Activated CD8-positive, alpha-beta memory T cell treated with anti-CD3 and anti-CD28 coated beads, Interleukin-2, amount 50 U/mL, for 4 hours (primary cell): Measurements from ENCODE around the gene RUFY3.
A peak's percentile ranks its signal among the peaks of the same experiment; 100 is the strongest.
"Not testable (repeated sequence)": the region's sequence is repeated elsewhere in the genome, so short reads cannot be mapped to it uniquely, and the experiment has no call there.

Source experiments
- DNase-seq: peaks from one replicate; pipeline ENCODE4 v3.0.0-alpha.2; 2020

Gene RUFY3, protein sequence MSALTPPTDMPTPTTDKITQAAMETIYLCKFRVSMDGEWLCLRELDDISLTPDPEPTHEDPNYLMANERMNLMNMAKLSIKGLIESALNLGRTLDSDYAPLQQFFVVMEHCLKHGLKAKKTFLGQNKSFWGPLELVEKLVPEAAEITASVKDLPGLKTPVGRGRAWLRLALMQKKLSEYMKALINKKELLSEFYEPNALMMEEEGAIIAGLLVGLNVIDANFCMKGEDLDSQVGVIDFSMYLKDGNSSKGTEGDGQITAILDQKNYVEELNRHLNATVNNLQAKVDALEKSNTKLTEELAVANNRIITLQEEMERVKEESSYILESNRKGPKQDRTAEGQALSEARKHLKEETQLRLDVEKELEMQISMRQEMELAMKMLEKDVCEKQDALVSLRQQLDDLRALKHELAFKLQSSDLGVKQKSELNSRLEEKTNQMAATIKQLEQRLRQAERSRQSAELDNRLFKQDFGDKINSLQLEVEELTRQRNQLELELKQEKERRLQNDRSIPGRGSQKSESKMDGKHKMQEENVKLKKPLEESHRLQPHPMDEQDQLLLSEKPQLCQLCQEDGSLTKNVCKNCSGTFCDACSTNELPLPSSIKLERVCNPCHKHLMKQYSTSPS

DNA sequence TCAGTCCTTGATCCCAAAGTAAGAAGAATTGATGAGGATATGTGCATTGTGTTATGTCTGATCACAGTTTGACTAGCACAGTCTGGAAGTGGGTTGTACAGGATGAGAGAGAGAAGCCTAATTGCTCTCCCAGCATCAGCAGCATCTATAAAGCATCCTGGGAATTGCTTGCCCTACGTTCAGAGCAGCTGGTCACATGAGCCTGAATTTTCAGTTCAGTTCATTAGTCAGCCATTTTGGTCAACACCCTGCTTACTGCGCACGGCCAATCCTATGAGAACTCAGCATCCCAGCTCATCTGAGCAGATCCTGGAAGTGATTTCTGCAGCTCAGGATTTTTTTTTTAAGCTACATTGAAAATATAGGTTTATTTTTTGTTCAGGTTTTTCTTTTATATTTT, at the start of gene RUFY3:
RUFY3 (plus strand) TSS at position 218 of the 400 bp plus-strand sequence. CDS start 610 bp downstream, outside the sequence.
- no peak for DNase-seq

DNA sequence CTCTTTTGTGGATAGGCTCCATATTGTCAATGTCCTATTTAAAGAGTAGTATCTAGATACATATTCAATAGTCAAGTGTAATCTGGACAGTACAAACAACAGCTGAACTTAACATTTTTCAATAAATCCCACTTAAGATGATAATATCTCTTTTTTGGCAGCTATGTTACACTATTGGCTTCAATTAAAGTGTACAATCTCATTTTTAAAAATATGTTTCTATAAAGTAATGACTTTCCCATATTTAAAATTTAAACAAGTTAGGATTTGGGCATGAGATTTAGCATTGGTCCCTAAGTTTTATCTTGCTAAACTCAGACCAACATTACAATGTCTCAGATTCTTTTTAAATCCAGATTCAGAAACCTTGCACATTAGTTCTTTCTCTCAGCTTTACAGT, 47.6 kb upstream of the RUFY3 start:
- no peak for DNase-seq

DNA sequence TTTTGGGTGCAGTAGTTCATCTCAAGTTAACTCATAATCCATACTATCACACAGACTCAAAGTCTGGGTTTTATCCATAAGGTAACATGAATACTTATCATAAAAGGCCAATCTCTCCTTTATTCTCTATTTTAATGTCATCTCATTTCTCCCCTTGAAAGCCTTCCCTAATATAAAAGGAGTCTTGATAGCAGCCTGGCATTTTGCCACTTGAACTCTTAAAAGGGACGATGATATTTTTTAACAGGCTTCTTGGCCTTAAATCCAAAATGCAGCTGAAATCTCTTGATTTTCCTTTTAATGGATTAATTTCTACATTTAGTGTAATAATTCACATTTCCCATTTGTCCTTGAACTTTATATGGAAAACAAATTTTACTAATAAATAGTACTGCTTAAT, 47.0 kb upstream of the RUFY3 start:
- DNase-seq, result no peak

DNA sequence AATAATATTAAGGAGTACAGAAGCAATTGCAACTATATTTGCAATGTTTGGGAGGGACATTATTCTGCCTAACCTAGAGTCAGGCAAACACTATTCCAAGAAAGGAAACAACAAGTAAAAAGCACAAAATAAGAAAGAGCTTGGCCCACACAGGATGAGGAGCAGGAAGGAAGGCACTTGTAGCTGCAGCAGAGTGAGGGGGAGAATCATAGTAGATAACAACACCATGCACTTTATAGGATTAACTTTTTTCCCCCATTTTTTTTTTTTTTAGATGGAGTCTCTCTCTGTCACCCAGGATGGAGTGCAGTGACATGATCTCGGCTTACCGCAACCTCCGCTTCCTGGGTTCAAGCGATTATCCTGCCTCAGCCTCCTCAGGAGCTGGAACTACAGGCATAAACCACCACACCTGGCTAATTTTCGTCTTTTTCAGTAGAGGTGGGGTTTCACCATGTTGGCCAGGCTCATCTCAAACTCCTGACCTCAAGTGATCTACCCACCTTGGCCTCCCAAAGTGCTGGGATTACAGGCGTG, 45.1 kb upstream of the RUFY3 start:
- DNase-seq, result no peak

DNA sequence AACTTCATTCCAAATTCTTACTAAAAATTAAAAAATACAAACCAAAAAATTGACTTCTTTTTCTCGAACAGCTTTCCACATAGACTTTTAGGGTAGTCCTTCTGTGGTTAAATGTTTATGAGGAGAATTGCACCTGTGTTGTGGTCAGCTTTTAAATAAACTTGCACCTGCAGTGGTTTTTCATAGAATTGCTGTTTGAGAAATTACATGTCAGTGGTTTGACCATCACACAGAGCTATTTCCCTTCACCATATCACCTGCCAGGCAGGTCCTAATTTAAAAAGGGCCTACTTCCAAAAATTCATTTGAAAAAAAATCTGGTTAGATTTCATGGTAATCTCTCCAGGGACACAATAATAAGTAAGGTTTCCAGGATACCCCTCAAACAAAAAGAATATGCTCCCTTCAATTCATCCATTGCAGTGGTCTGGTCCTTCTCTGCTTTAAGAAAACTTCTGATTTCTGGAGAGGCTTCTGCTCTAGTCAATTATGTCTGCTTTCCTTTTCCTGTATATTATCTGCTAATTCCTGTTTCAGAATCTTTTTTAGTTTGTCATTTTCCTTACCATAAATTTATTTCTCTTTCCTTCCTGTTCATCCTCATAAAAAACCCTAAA, 43.3 kb upstream of the RUFY3 start:
- DNase-seq, result no peak

DNA sequence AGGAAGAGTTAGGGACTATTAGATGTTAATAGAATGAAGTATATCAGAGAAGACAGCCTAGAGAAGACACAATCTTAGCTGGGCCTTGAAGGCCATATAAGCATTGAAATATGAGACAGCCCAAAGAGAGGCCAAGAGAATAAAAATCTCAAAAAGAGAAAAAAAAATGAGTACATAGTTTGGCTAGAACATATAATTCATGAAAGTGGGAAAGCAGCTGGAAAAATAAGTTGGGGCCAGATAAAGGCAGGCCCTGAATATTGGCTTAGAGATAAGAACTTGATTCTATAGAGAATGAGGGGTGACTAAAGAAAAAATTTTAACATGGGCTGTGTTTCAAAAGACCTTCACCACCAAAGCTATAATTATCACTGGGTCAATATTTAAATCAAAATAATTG, 40.8 kb upstream of the RUFY3 start:
- no peak for DNase-seq

DNA sequence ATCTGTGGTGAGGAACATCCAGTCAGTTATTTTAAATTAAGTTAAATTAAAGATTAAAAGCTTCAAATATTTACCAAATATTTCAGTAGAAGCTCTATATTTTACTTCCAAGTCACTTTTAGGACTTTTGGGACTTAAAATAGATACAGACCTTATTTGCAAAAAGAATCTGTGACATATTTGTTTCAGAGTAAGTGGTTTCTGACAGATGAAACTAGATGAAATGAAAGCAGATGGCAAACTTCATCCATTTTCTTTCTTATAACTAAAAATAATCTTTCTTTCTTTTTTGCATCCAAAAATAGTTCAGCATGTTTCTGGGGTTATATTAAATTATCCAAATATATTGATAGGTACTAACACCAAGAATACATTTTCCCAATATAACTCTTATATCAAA, 40.1 kb upstream of the RUFY3 start:
- DNase-seq, result no peak

DNA sequence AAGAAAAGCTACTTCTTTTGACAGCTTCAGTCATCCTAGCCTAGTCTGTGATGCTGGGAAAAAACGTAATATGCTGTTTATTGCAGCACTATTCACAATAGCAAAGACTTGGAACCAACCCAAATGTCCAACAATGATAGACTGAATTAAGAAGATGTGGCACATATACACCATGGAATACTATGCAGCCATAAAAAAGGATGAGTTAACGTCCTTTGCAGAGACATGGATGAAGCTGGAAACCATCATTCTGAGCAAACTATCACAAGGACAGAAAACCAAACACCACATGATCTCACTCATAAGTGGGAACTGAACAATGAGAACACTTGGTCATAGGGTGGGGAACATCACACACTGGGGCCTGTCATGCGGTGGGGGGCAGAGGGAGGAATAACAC, 39.6 kb upstream of the RUFY3 start:
- not testable (repeated sequence) for DNase-seq

DNA sequence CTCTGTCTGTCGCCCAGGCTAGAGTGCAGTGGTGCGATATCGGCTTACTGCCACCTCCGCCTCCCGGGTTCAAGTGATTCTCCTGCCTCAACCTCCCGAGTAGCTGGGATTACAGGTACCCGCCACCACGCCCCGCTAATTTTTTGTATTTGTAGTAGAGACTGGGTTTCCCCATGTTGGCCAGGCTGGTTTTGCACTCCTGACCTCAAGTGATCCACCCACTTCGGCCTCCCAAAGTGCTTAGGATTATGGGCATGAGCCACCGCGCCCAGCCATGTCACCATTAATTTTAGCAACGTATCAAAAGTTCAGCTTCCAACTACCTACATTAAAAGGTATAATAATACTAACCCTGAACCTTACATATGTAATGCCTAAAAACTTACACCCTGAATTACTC, 34.4 kb upstream of the RUFY3 start:
- DNase-seq, result no peak

DNA sequence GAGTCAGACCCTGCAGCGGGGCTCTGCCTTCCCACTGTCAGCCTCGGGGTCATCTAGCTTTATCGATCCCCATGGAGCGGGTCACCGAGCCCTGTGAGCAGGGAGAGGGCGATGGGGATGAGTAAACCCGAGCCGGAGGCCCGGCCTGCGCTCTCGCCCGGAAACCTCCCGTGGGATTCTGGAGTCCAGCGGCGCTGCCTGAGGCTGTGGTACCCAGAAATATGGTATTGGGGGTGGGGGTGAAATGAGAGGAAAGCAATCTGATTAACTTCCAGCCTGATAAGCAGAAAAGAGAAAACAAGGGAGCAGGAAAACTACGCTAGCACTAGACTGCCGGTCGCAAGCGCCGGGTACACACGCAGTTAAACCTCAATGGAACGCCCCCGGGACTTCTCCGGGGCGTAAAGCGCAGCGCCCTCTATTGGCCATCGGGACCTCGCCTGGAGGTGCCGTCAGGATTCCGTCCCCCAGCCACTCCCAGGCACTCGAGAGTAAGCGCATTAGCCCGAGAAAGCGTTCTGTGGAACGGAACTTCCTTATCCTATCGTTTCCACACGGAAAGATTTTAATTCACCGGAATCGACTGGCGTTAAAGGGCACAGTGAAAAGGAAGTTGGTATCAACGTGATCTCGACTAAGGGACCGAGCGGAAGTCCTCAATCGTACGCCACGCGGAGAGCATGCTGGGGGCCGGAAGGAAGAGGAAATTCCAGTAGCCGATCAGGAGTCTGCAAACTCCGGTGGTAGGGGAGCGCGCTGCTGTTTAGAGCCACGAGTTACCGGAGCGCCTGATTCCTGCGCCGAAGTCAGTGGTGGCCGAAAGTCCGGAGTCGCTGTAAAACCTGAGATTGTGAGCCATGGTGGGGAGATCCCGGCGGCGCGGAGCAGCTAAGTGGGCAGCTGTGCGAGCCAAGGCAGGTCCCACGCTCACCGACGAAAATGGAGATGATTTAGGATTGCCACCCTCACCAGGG, 33.7 kb upstream of the RUFY3 start, which contains the start of gene UTP3:
UTP3 (plus strand) TSS at position 712 of the 974 bp plus-strand sequence; CDS start at position 858, 146 bp downstream.
- peak; percentile 94 for DNase-seq

DNA sequence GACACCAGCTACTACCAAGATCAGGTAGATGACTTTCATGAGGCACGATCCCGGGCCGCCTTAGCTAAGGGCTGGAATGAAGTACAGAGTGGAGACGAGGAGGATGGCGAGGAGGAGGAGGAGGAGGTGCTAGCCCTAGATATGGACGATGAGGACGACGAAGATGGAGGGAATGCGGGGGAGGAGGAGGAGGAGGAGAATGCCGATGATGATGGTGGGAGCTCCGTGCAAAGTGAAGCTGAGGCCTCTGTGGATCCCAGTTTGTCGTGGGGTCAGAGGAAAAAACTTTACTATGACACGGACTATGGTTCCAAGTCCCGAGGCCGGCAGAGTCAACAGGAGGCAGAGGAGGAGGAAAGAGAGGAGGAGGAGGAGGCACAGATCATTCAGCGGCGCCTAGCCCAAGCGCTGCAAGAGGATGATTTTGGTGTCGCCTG, 33.0 kb upstream of the RUFY3 start:
- no peak for DNase-seq

DNA sequence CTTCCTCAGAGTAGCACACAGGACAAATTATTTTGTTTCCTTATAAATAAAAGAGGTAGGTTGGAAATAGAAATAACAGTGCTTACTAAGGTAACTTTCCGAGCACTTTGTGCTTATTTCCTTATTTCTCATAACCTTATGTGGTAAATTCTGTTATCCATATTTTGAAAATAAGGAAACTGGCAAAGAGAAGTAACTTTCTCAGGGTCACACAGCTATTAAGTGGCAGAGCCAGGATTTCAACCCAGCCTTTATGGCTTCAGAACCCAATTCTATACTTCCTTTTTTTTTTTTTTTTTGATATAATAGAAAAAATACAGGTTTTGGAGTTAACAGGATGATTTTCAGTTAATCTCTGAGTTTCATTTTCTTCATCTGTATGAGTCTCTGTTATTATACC, 30.1 kb upstream of the RUFY3 start:
- no peak for DNase-seq

DNA sequence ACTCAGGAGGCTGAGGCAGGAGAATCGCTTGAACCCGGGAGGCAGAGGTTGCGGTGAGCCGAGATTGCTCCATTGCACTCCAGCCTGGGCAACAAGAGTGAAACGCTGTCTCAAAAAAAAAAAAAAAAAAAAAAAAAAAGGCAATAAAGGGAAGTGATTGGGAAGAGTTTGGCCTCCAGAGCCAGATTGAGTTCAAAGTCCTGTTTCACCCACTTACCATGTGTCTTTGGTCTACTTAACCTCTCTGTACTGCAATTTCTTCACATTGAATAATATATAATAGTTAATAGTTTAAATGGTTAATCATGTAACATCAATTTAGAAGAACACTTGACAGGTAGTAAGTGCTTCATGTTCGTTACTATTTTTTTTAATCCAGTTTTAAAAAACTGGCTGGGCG, 27.1 kb upstream of the RUFY3 start:
- DNase-seq, result not testable (repeated sequence)

DNA sequence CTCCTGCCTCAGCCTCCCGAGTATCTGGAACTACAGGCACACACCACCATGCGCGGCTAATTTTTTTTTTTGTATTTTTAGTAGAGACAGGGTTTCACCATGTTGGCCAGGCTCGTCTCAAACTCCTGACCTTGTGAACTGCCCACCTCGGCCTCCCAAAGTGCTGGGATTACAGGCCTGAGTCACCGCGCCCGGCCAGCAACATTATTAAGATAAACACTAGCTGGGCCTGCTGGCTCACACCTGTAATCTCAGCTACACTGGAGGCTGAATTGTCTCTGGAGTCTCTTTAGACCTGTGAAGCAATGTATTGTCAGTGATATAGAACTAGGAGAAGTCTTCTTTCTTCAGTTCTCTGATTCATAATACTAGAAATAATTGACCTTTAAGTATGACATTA, 23.3 kb upstream of the RUFY3 start:
- not testable (repeated sequence) for DNase-seq

DNA sequence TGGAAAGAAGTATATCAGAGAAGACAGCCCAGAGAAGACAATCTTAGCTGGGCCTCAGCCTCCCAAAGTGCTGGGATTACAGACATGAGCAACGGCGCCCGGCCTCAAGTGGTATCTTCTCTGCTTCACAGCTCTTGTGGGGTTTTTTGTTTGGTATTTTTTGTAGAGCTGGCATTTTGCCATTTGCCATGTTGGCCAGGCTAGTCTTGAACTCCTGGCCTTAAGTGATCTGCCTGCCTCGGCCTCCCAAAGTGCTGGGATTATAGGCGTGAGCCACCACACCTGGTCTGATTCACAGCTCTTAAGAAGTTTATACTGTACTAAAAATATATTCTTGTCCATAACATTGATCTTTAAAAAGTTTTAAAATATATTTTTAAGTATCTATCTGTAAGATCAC, 21.1 kb upstream of the RUFY3 start:
- no peak for DNase-seq

DNA sequence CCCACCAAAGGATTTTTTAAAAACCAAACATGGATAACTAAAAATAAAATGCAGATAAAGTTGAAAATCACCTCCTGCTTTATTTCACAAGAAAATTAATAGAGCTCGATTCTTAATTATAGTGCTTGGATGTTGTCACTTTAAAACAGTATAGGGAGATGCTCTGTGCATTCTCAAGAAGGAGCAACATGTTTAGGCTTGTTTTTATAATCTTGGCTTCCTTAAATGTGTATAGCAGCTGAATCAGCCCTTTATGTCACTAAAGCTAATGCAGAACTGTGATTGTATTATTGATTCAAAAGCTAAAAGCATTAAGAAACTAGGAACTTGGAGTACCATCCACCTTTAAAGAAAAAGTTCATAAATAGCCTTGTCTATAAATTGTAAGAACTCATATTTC, 20.5 kb upstream of the RUFY3 start:
- no peak for DNase-seq

DNA sequence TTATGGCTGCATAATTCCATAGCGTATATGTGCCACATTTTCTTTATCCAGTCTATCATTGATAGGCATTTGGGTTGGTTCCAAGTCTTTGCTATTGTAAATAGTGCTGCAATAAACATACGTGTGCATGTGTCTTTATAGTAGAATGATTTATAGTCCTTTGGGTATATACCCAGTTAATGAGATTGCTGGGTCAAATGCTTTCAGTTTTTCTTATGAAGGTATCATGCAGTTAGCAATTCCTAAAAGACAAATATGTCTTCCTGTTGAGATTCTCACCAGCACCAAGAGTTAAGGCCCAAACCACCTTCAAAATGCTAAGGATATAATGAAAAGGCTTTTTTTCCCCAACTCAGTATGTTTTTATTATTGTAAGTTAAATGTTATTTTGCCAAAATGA, 19.2 kb upstream of the RUFY3 start:
- DNase-seq, result not testable (repeated sequence)

DNA sequence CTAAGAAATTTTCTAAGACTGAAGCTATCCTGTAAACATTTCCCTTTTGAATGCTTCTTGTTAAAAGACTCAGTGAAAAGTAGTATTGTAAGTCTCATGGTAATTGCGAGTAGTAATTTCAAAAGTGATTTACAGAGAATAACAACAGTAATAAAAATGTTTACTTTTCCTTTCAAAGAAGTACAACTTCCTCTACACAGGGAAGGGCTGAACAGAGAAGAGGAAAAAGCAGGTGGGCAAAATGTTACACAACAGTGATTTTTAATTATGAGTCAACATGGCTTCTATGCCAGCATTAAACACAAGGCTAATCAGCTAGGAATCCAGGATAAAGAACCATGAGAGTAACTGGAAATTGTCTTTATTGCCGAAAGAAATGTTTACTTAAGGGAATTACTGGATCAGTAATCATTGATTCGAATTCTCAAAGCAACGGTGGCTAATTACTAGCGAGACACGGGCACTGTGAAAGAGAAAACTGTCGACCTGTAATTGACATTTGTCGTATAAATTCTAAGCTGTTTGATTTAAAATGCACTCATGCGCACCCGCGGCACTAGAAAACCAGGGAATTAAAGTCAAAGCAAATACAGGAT, 18.0 kb upstream of the RUFY3 start:
- no peak for DNase-seq

DNA sequence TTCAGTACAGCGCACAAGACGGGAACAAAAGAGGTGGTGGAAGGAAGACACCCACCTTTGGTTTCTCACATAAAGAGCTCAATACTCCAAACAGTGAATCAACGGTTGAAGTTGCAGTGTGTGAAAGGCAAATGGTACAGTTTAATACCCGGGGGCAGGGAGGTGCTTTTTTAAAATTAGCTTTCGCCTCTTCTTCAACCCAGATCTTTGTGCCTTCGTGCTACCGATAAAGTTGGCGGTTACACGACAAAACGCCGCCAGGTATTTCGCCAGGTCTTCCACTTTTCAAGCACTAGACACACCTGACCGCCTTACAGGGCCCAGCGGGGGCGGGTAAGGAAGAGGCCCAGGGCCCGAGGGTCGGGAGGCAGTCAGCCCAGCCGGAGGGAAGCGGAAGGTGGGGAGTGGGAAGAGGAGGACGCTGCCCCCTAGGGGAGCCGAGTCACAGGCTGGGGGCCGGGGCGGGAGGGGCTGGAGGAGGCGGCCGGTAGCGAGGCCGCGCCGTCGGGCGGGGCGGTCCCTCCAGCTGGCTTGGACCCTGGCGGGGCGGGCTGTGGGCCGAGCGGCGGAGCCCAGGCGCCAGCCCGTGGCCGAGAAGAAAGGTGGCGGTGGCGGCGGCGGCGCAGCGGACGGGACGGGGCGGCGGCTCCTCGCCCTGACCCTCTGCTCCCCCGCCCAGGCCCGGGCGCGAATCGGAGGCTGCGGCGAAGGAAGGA, 17.4 kb upstream of the RUFY3 start:
- peak; percentile 56 for DNase-seq

DNA sequence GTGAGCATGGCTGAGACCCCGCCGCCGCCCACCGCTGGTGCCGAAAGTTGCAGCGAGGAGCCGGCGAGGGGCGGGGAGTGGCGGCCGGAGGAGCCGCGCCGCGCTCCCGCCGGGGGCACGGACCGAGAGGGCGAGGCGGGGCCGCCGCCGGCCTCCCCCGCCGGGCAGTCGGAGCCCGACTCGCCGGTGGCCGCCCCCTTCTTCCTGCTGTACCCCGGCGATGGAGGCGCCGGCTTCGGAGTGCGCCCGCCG, 16.9 kb upstream of the RUFY3 start:
- DNase-seq, result peak; percentile 43

DNA sequence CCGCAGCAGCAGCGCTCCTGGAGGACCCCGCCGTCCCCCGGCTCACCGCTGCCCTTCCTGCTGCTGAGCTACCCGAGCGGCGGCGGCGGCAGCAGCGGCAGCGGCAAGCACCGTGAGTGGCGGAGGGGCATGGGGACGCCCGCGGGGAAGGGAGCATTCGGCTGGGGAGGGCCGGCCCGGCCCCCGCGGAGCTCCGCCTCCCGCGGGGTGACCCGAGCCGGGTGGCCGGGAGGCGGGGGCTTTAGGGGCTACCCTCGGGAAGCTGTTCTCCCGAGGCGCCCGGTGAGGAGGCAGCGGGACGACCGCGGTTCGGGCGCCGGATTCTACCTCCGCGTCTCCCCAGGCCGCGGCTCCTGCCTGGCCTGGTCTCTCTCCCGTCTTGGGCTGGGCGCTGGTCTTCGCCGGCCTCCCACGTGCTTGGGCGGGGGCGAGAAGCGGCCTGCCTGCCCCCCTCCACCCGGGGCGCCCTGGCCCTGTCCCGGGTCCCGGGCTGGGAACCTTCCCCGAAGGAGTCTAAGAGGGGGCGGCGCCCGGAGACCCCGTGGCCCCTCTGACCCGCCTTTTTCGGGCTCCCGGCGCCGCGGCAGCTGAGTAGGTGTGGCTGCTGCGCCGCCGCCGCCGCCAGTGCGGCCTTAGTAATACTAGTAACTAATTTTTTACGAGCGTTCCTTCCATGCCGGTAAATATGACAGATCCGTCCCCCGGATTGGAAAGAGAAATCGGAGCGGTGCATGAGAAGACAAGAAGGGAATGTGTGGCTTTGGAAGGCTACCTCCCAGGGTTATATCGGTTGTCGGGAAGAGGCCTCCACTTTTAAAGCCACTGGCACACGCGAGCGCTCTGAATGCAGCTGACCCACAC, 16.4 kb upstream of the RUFY3 start:
- peak; percentile 78 for DNase-seq
